Pancreas (tissue), 10 donors: ENCODE data around the gene MRPS6. TPM values are rescaled to one million over a fixed set of nuclear protein-coding genes. Genes with fewer than 3 reads are reported as not detected.

Experiments
- ATAC-seq, 4 donors: fragments of 200-7000 bp; cut with Tn5 transposase; one replicate each; pipeline versions ENCODE4 v1.8.0 to v1.9.1; 2020; ENCODE audit warnings: mild to moderate bottlenecking in 4 of 4, moderate library complexity in 4 of 4
- DNase-seq, 6 donors: peaks; one replicate each; pipeline ENCODE4 v3.0.0-alpha.2; 2020
- FAIRE-seq: peaks from 2 replicates; lab custom pipeline; 2012; peaks lifted over from hg19 to GRCh38; lab: Jason Lieb, UNC
- H3K27ac ChIP-seq, 4 donors: fragments of 200-600 bp; sonication (generic); 1 replicate in 3 of 4; 2 replicates in 1 of 4; pipeline versions ENCODE4 v1.5.0 to v1.8.0; 2020
- H3K27me3 ChIP-seq, 4 donors: fragments of 200-600 bp; one replicate each; pipeline ENCODE4 v1.8.0; 2021
- H3K36me3 ChIP-seq, 3 donors: fragments of 200-600 bp; sonication (generic) in 1 of 3; one replicate each; pipeline versions ENCODE4 v1.5.0 to v1.8.0; 2020 to 2021
- H3K4me1 ChIP-seq, 3 donors: fragments of 200-600 bp; one replicate each; pipeline ENCODE4 v1.8.0; 2021
- H3K4me3 ChIP-seq, 4 donors: fragments of 200-600 bp; sonication (generic) in 2 of 4; one replicate each; pipeline versions ENCODE4 v1.5.0 to v1.8.0; 2020 to 2021
- H3K9me3 ChIP-seq, 4 donors: fragments of 200-600 bp; one replicate each; pipeline ENCODE4 v1.8.0; 2021
- WGBS, 2 donors: extraction: QIAGEN DNeasy Blood & Tissue Kit; methylation state at CpG; one replicate each; pipeline ENCODE4 v1.1.7; 2013; 5-methylcytosine and 5-hydroxymethylcytosine counted together
- intact Hi-C, 3 donors: fragments of 100-400 bp; cut with DNase I; formaldehyde crosslinking; loops; one replicate each; pipeline versions ENCODE4 v1.11.1 to v1.14.2; 2022
- polyA plus RNA-seq, 2 donors: library from polyadenylated mRNA; stranded (reverse); fragments of 200-250 nt; gene quantifications; one replicate each; pipeline ENCODE4 v1.2.3, GENCODE V29; 2013
- total RNA-seq, 6 donors: library from RNA; stranded (reverse); fragmentation: NEBNext Ultra II Directional in 4 of 6; extraction: Animal tissue kit (Norgen Biotek cat#: 25700) in 4 of 6; gene quantifications; one replicate each; pipeline versions ENCODE4 v1.2.1 to v1.2.4, GENCODE V29; 2021 to 2023
- TF ChIP-seq, protein P1 (sequence below), 4 donors: fragments of 200-600 bp; sonication (generic) in 3 of 4; IDR thresholded peaks; one replicate each; pipeline versions ENCODE4 v1.5.0 to v1.8.0; 2021; ENCODE audit warnings: antibody characterized with exemption in 4 of 4
- donor health status: healthy with polysubstance abuse.
- donor health status: DM: no; HTN: no; CAD: no; lungs with moderate emphysema.
- donor health status: DM: no; HTN: no; CAD: no.
- donor health status: control.
- donor health status: control.
- donor health status: Bipolar disorder and iron deficiency.
- donor health status: DM: yes; HTN: yes; CAD: no.
- donor health status: DM: no; HTN: no; CAD: no.
- donor health status: DM: no; HTN: no; CAD: no.
- donor health status: DM: yes; HTN: yes; CAD: no.

The MRPS6 gene
- total and polyA plus RNA-seq, 8 donors = 9.9 to 18.5 (median 13.1) TPM

- no peaks in the 10 kb centered on the region for H3K27me3 ChIP-seq
- no peak for ATAC-seq
- intact Hi-C loops = no loop called here
- H3K4me3 ChIP-seq = no peak overlapping the region
- no peak overlapping the region for H3K27ac ChIP-seq
- 66 to 81% methylated on average over 3 of the region's 3 CpGs for WGBS, 2 donors
- TF ChIP-seq, protein P1, sequence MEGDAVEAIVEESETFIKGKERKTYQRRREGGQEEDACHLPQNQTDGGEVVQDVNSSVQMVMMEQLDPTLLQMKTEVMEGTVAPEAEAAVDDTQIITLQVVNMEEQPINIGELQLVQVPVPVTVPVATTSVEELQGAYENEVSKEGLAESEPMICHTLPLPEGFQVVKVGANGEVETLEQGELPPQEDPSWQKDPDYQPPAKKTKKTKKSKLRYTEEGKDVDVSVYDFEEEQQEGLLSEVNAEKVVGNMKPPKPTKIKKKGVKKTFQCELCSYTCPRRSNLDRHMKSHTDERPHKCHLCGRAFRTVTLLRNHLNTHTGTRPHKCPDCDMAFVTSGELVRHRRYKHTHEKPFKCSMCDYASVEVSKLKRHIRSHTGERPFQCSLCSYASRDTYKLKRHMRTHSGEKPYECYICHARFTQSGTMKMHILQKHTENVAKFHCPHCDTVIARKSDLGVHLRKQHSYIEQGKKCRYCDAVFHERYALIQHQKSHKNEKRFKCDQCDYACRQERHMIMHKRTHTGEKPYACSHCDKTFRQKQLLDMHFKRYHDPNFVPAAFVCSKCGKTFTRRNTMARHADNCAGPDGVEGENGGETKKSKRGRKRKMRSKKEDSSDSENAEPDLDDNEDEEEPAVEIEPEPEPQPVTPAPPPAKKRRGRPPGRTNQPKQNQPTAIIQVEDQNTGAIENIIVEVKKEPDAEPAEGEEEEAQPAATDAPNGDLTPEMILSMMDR (IDR thresholded peaks at IDR 0.05) = no peak
- no peak for DNase-seq
- H3K4me1 ChIP-seq = no peaks in the 10 kb centered on the region
- no peaks in the 10 kb centered on the region for H3K9me3 ChIP-seq
- H3K36me3 ChIP-seq = no peaks in the 10 kb centered on the region
- no peak for FAIRE-seq
Measured at GRCh38 chr21:34148419-34148804, 75.0 kb downstream of the MRPS6 start.

DNA sequence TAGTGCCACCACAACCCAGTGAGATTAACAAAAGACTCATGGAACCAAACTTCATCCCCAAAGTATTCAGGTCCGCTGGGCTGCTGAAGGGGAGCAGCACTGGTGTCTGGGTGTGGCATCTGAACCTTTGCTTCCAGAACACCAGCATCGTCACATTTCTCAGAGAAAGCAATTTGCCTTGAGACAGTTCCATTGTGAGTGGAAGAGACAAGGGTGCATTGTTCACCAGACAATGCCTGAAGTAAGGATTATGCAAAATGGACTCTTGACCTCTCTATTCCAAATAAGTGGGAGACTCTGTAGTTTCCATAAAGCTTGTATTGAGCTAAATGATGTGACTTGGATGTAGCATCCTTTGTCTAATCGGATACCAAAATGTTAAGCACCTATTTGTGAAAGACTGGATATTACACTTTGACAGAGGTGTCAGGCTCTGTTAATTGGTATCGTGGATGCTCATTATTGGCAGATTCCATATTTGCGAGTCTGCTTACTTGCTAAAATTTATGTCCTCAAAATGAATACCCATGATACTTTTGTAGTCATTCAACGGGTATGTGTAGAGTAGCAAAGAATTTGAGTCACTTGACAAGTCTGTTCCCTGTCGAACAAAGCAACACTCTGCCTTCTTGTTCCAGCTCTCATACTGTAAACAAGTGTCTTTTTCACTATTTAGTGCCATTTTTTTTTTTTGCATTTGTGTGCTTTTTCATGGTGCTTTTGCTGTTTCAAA lies 75.6 kb downstream of the MRPS6 start:
- intact Hi-C loops = no loop called here
- H3K4me3 ChIP-seq = no peak overlapping the region
- ATAC-seq = no peak
- no peaks in the 10 kb centered on the region for H3K27me3 ChIP-seq
- no peaks in the 10 kb centered on the region for H3K36me3 ChIP-seq
- no peak overlapping the region for H3K27ac ChIP-seq
- WGBS, 2 donors = 95 to 97% methylated on average over 7 of the region's 7 CpGs
- DNase-seq = no peak
- TF ChIP-seq, protein P1 (IDR thresholded peaks at IDR 0.05) = no peak
- FAIRE-seq = no peak
- no peaks in the 10 kb centered on the region for H3K9me3 ChIP-seq
- no peaks in the 10 kb centered on the region for H3K4me1 ChIP-seq

- 92 to 97% methylated on average over 5 of the region's 5 CpGs for WGBS, 2 donors
- intact Hi-C loops = no loop called here
- Histone ChIP-seq H3K36me3 (no peaks in the 10 kb centered on the region), H3K4me3 (no peak overlapping the region), H3K27ac (no peak overlapping the region), H3K4me1 (no peaks in the 10 kb centered on the region), H3K27me3 (no peaks in the 10 kb centered on the region), H3K9me3 (no peaks in the 10 kb centered on the region)
- ATAC-seq (no peak), FAIRE-seq (no peak), DNase-seq (no peak)
- TF ChIP-seq, protein P1 (IDR thresholded peaks at IDR 0.05) = no peak
Measured at GRCh38 chr21:34152500-34152899, 79.1 kb downstream of the MRPS6 start.

GRCh38 chr21:34154878-34155277 lies 81.5 kb downstream of the MRPS6 start:
- Histone ChIP-seq H3K27me3 (no peaks in the 10 kb centered on the region), H3K27ac (no peak overlapping the region), H3K4me1 (no peaks in the 10 kb centered on the region), H3K4me3 (no peak overlapping the region), H3K36me3 (no peaks in the 10 kb centered on the region), H3K9me3 (no peaks in the 10 kb centered on the region)
- no peak for ATAC-seq
- no peak for DNase-seq
- 94 to 96% methylated on average over 5 of the region's 5 CpGs for WGBS, 2 donors
- intact Hi-C loops = no loop called here
- FAIRE-seq = no peak
- TF ChIP-seq, protein P1 (IDR thresholded peaks at IDR 0.05) = no peak

- Histone ChIP-seq H3K4me1 (no peaks in the 10 kb centered on the region), H3K36me3 (no peaks in the 10 kb centered on the region), H3K9me3 (no peaks in the 10 kb centered on the region), H3K4me3 (no peak overlapping the region), H3K27me3 (no peaks in the 10 kb centered on the region), H3K27ac (no peak overlapping the region)
- ATAC-seq (no peak), DNase-seq (no peak), FAIRE-seq (no peak)
- 48 to 49% methylated on average over 3 of the region's 3 CpGs for WGBS, 2 donors
- TF ChIP-seq, protein P1 (IDR thresholded peaks at IDR 0.05) = no peak
- intact Hi-C loops = no loop called here
Measured at GRCh38 chr21:34156957-34157356, 83.6 kb downstream of the MRPS6 start.
